Caco-2 (cell line): ENCODE results near the gene RAD51C. TPM values are rescaled to one million over a fixed set of nuclear protein-coding genes. Genes with fewer than 3 reads are reported as not detected.

Source experiments
- BruUV-seq: library from RNA; stranded (reverse); fragments of 400-500 nt; replicated peaks from 2 replicates; lab custom pipeline; 2021; lab: Mats Ljungman, UMichigan
- CTCF ChIA-PET: fragments of 300-600 bp; sonication (Branson Sonifier 250); formaldehyde crosslinking; loops from one replicate; lab custom pipeline; 2022; ENCODE audit warnings: antibody characterized with exemption; lab: Charles Lee
- POLR2A ChIA-PET: fragments of 300-600 bp; sonication (Branson Sonifier 250); formaldehyde crosslinking; loops from one replicate; lab custom pipeline; 2022; ENCODE audit warnings: antibody characterized with exemption; lab: Charles Lee
- DNase-seq, 2 experiments: peaks; one replicate each; pipeline versions ENCODE4 v3.0.0 to v3.0.0-alpha.2; 2020 to 2022
- H3K27me3 ChIP-seq: replicated peaks from 2 replicates; pipeline ENCODE4 v1.6.0; 2011; ENCODE audit warnings: low read length; ENCODE audit not compliant: control insufficient read depth, insufficient read depth
- H3K36me3 ChIP-seq: 2 replicates; pipeline ENCODE4 v1.5.1; 2011; ENCODE audit warnings: low read length; ENCODE audit not compliant: control insufficient read depth, insufficient read depth
- H3K4me1 ChIP-seq: fragments of 250-450 bp; sonication (Bioruptor Pico); 2 replicates; pipeline ENCODE4 v1.5.1; 2020; ENCODE audit warnings: mild to moderate bottlenecking
- H3K4me3 ChIP-seq: 2 replicates; pipeline ENCODE4 v1.5.1; 2011; ENCODE audit warnings: low read depth, mild to moderate bottlenecking, control low read depth, low read length
- H3K9me3 ChIP-seq: fragments of 250-450 bp; sonication (Bioruptor Pico); 2 replicates; pipeline ENCODE4 v1.5.1; 2020; ENCODE audit warnings: mild to moderate bottlenecking, moderate library complexity
- H3K27ac Mint-ChIP-seq: one replicate; pipeline ENCODE4 v1.8.0; 2022; ENCODE audit warnings: mixed read lengths; ENCODE audit not compliant: unreplicated experiment
- H3K27me3 Mint-ChIP-seq: one replicate; pipeline ENCODE4 v1.8.0; 2022; ENCODE audit warnings: mixed read lengths; ENCODE audit not compliant: insufficient read depth, unreplicated experiment
- H3K36me3 Mint-ChIP-seq: one replicate; pipeline ENCODE4 v1.8.0; 2022; ENCODE audit warnings: mild to moderate bottlenecking, mixed read lengths; ENCODE audit not compliant: insufficient read depth, unreplicated experiment
- H3K4me1 Mint-ChIP-seq: one replicate; pipeline ENCODE4 v1.8.0; 2022; ENCODE audit warnings: low read depth, mixed read lengths; ENCODE audit not compliant: unreplicated experiment
- H3K4me3 Mint-ChIP-seq: one replicate; pipeline ENCODE4 v1.8.0; 2022; ENCODE audit warnings: mild to moderate bottlenecking, moderate library complexity, mixed read lengths; ENCODE audit not compliant: unreplicated experiment
- H3K9me3 Mint-ChIP-seq: one replicate; pipeline ENCODE4 v1.8.0; 2022; ENCODE audit warnings: mixed read lengths; ENCODE audit not compliant: unreplicated experiment
- intact Hi-C: fragments of 100-400 bp; cut with micrococcal nuclease; formaldehyde crosslinking; loops from one replicate; pipeline ENCODE4 v1.10.0; 2022; ENCODE audit not compliant: unreplicated experiment
- total RNA-seq: library from RNA; stranded (reverse); gene quantifications from 2 replicates; pipeline ENCODE4 v1.2.3, GENCODE V29; 2022
- TF ChIP-seq, protein P1 (sequence below), 2 experiments: fragments of 200-600 bp in 1 of 2; IDR thresholded peaks; 1 replicate in 1 of 2; 2 replicates in 1 of 2; pipeline versions ENCODE4 v1.5.1 to v1.8.0; 2011 to 2022; ENCODE audit warnings: antibody characterized with exemption in 1 of 2, control low read depth in 1 of 2, inconsistent platforms in 1 of 2, low read depth in 1 of 2, low read length in 1 of 2, mild to moderate bottlenecking in 1 of 2, moderate library complexity in 1 of 2; ENCODE audit not compliant: insufficient read depth in 1 of 2, severe bottlenecking in 1 of 2, unreplicated experiment in 1 of 2

Gene RAD51C
- total RNA-seq, 1 experiment from 2014 or later: 61.2 TPM

DNA sequence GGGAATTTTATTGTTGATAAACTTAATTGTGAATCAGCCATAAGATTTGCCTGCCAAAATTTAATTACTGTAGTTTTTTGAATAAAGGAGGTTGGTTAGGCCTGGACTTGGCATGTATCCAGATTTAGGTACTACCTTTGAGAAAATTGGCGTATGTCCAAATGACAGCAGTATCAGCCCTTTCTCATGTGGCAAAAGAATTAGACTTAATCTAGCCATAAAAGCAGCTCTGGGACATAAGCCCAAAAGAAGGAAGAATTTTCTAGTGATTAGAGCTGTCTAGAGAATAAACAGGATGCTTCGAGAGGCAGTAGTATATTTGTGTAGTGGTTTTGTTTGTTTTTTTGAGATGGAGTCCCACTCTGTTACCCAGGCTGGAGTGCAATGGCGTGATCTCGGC is 91.0 kb downstream of the RAD51C start:
- BruUV-seq: no TSS peak
- ChIA-PET CTCF (no interaction called here), POLR2A (no interaction called here)
- no peaks in the 10 kb centered on the region for H3K36me3 Mint-ChIP-seq
- Histone ChIP-seq H3K9me3 (peaks cover 3% of the 10 kb centered on the region; the same call in 1 of the 2 replicates), H3K4me1 (no peaks in the 10 kb centered on the region), H3K4me3 (no peak overlapping the region), H3K36me3 (no peaks in the 10 kb centered on the region), H3K27me3 (no peaks in the 10 kb centered on the region)
- no peak overlapping the region for H3K4me3 Mint-ChIP-seq
- peaks cover 6% of the 10 kb centered on the region for H3K27me3 Mint-ChIP-seq
- DNase-seq: no peak
- TF ChIP-seq, protein P1, sequence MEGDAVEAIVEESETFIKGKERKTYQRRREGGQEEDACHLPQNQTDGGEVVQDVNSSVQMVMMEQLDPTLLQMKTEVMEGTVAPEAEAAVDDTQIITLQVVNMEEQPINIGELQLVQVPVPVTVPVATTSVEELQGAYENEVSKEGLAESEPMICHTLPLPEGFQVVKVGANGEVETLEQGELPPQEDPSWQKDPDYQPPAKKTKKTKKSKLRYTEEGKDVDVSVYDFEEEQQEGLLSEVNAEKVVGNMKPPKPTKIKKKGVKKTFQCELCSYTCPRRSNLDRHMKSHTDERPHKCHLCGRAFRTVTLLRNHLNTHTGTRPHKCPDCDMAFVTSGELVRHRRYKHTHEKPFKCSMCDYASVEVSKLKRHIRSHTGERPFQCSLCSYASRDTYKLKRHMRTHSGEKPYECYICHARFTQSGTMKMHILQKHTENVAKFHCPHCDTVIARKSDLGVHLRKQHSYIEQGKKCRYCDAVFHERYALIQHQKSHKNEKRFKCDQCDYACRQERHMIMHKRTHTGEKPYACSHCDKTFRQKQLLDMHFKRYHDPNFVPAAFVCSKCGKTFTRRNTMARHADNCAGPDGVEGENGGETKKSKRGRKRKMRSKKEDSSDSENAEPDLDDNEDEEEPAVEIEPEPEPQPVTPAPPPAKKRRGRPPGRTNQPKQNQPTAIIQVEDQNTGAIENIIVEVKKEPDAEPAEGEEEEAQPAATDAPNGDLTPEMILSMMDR (IDR thresholded peaks at IDR 0.05; ENCODE audit: insufficient read depth in 1 of 2, low read depth in 1 of 2, low read length in 1 of 2, severe bottlenecking in 1 of 2, unreplicated experiment in 1 of 2): no peak
- no peaks in the 10 kb centered on the region for H3K4me1 Mint-ChIP-seq
- intact Hi-C loops: no loop called here
- H3K27ac Mint-ChIP-seq: no peak overlapping the region
- no peaks in the 10 kb centered on the region for H3K9me3 Mint-ChIP-seq

DNA sequence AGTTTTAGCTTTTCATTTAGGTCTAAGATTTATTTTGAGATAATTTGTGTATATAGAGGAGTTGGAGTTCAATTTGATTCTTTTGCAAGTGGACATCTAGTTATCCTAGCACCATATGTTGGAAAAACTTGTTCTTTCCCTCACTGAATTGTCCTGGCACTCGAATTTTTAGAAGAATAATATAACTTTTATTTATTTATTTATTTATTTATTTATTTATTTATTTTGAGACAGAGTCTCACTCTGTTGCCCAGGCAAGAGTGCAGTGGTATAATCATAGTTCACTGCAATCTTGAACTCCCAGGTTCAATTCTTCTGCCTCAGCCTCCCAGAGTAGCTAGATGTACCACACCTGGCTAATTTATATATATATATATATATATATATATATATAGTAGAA is 92.7 kb downstream of the RAD51C start:
- Mint-ChIP-seq H3K27me3 (peaks cover 7% of the 10 kb centered on the region), H3K9me3 (no peaks in the 10 kb centered on the region), H3K4me1 (no peaks in the 10 kb centered on the region), H3K4me3 (no peak overlapping the region), H3K27ac (no peak overlapping the region), H3K36me3 (no peaks in the 10 kb centered on the region)
- Histone ChIP-seq H3K4me3 (no peak overlapping the region), H3K27me3 (no peaks in the 10 kb centered on the region), H3K36me3 (no peaks in the 10 kb centered on the region), H3K9me3 (peaks cover 3% of the 10 kb centered on the region; the same call in 1 of the 2 replicates), H3K4me1 (no peaks in the 10 kb centered on the region)
- intact Hi-C loops: no loop called here
- ChIA-PET POLR2A (no interaction called here), CTCF (no interaction called here)
- TF ChIP-seq, protein P1 (IDR thresholded peaks at IDR 0.05; ENCODE audit: insufficient read depth in 1 of 2, low read depth in 1 of 2, low read length in 1 of 2, severe bottlenecking in 1 of 2, unreplicated experiment in 1 of 2): no peak
- no peak for DNase-seq
- no TSS peak for BruUV-seq

Other genes with a start within 250 kb of the RAD51C start
- gene HSF5, start 204.2 kb upstream of the RAD51C start, total RNA-seq: 0.98 and 1.1 TPM in 2 replicates
- gene MTMR4, start 178.0 kb upstream of the RAD51C start, total RNA-seq: 62.6 and 73.6 TPM in 2 replicates
- gene TEX14, start 557 bp upstream of the RAD51C start, total RNA-seq: 0.30 and 0.54 TPM in 2 replicates
- 0.09 TPM in 2 replicates for gene PPM1E, start 63.3 kb downstream of the RAD51C start, total RNA-seq